Hepatocyte (in vitro differentiated cells): Measurements from ENCODE around the gene BBS9.

ENCODE experiments used
- EZH2phosphoT487 ChIP-seq: fragments of 200-600 bp; sonication (generic); IDR thresholded peaks from one replicate; pipeline ENCODE4 v1.6.1; 2018; ENCODE audit warnings: antibody characterized with exemption, mild to moderate bottlenecking, low read depth, moderate library complexity; ENCODE audit not compliant: unreplicated experiment, severe bottlenecking
- TF ChIP-seq, protein P1 (sequence below): fragments of 200-600 bp; sonication (generic); IDR thresholded peaks from 2 replicates; pipeline ENCODE4 v1.5.1; 2016; ENCODE audit warnings: antibody characterized with exemption, mild to moderate bottlenecking; ENCODE audit not compliant: poor library complexity

DNA sequence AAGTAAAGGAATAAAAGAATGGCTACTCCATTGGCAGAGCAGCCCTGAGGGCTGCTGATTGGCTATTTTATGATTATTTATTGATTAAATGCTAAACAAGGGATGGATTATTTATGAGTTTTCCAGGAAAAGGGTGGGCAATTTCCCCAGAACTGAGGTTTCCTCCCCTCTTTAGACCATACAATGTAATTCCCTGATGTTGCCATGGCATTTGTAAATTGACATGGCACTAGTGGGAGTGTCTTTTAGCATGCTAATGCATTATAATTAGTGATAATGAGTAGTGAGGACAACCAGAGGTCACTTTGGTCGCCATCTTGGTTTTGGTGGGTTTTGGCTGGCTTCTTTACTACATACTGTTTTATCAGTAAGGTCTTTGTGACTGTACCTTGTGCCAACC lies 55.5 kb downstream of the BBS9 start:
- TF ChIP-seq, protein P1, sequence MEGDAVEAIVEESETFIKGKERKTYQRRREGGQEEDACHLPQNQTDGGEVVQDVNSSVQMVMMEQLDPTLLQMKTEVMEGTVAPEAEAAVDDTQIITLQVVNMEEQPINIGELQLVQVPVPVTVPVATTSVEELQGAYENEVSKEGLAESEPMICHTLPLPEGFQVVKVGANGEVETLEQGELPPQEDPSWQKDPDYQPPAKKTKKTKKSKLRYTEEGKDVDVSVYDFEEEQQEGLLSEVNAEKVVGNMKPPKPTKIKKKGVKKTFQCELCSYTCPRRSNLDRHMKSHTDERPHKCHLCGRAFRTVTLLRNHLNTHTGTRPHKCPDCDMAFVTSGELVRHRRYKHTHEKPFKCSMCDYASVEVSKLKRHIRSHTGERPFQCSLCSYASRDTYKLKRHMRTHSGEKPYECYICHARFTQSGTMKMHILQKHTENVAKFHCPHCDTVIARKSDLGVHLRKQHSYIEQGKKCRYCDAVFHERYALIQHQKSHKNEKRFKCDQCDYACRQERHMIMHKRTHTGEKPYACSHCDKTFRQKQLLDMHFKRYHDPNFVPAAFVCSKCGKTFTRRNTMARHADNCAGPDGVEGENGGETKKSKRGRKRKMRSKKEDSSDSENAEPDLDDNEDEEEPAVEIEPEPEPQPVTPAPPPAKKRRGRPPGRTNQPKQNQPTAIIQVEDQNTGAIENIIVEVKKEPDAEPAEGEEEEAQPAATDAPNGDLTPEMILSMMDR, result no peak
- no peak for TF ChIP-seq EZH2phosphoT487
